HEK293 (cell line): Measurements from ENCODE around the gene STK36.

ENCODE experiments used
- CTCF ChIA-PET: fragments of 350-600 bp; formaldehyde crosslinking; extraction: SDS; loops from one replicate; lab custom pipeline; 2021; ENCODE audit warnings: antibody characterized with exemption; lab: Yijun Ruan, JAX
- POLR2A ChIA-PET: fragments of 300-600 bp; formaldehyde crosslinking; extraction: SDS; loops from one replicate; lab custom pipeline; 2020; ENCODE audit warnings: antibody characterized with exemption, inconsistent platforms; lab: Yijun Ruan, JAX
- H3K27ac ChIP-seq: fragments of 200-500 bp; sonication (Bioruptor generic); 2 replicates; pipeline ENCODE4 v1.5.1; 2014; ENCODE audit warnings: low read depth, low read length, control low read depth, inconsistent platforms; ENCODE audit errors: extremely low read depth
- H3K36me3 ChIP-seq, 2 experiments: fragments of 200-500 bp in 1 of 2; sonication (Bioruptor generic) in 1 of 2; 1 replicate in 1 of 2; 2 replicates in 1 of 2; pipeline ENCODE4 v1.5.1; 2014 to 2017; ENCODE audit warnings: inconsistent platforms in 2 of 2, low read length in 2 of 2; ENCODE audit not compliant: control insufficient read depth in 2 of 2, insufficient read depth in 1 of 2
- H3K4me1 ChIP-seq: fragments of 200-500 bp; sonication (Bioruptor generic); 2 replicates; pipeline ENCODE4 v1.5.1; 2014; ENCODE audit warnings: mild to moderate bottlenecking, low read length, inconsistent platforms; ENCODE audit not compliant: control insufficient read depth, insufficient read depth
- H3K4me3 ChIP-seq: 2 replicates; pipeline ENCODE4 v1.5.1; 2011; ENCODE audit warnings: low read depth, mild to moderate bottlenecking, control low read depth, low read length, moderate library complexity
- H3K9me3 ChIP-seq: fragments of 200-500 bp; sonication (Bioruptor generic); 2 replicates; pipeline ENCODE4 v1.5.1; 2014; ENCODE audit warnings: low read depth, low read length, inconsistent platforms; ENCODE audit not compliant: control insufficient read depth, insufficient read depth
- KLF10 ChIP-seq: fragments of 450-650 bp; IDR thresholded peaks from 2 replicates; pipeline ENCODE4 v1.5.1; 2018; ENCODE audit warnings: missing biosample characterization, mild to moderate bottlenecking, missing genetic modification characterization
- KLF7 ChIP-seq: fragments of 450-650 bp; formaldehyde crosslinking; IDR thresholded peaks from 2 replicates; pipeline ENCODE4 v1.5.1; 2016; ENCODE audit warnings: missing biosample characterization, missing genetic modification characterization, borderline replicate concordance
- TCF7L2 ChIP-seq: IDR thresholded peaks from 2 replicates; pipeline ENCODE4 v1.6.1; 2011; ENCODE audit warnings: low read depth, mild to moderate bottlenecking, inconsistent platforms, low read length, moderate library complexity, borderline replicate concordance
- ZNF10 ChIP-seq: fragments of 450-650 bp; formaldehyde crosslinking; IDR thresholded peaks from 2 replicates; pipeline ENCODE4 v1.5.1; 2017; ENCODE audit warnings: missing biosample characterization, missing genetic modification characterization
- ZNF169 ChIP-seq: fragments of 450-650 bp; formaldehyde crosslinking; IDR thresholded peaks from 2 replicates; pipeline ENCODE4 v1.5.1; 2016; ENCODE audit warnings: missing biosample characterization, missing genetic modification characterization
- ZNF248 ChIP-seq: fragments of 450-650 bp; formaldehyde crosslinking; IDR thresholded peaks from 2 replicates; pipeline ENCODE4 v1.5.1; 2017; ENCODE audit warnings: missing biosample characterization, missing genetic modification characterization
- ZNF341 ChIP-seq: fragments of 450-650 bp; formaldehyde crosslinking; IDR thresholded peaks from 2 replicates; pipeline ENCODE4; 2016; ENCODE audit warnings: low read depth, missing biosample characterization, missing genetic modification characterization
- ZNF510 ChIP-seq: fragments of 450-650 bp; formaldehyde crosslinking; IDR thresholded peaks from 2 replicates; pipeline ENCODE4 v1.5.1; 2018; ENCODE audit warnings: mild to moderate bottlenecking, missing genetic modification characterization, missing biosample characterization; ENCODE audit not compliant: insufficient replicate concordance
- ZNF610 ChIP-seq: fragments of 450-650 bp; formaldehyde crosslinking; IDR thresholded peaks from 2 replicates; pipeline ENCODE4 v1.5.1; 2016; ENCODE audit warnings: missing biosample characterization, missing genetic modification characterization, borderline replicate concordance
- ZNF624 ChIP-seq: fragments of 450-650 bp; formaldehyde crosslinking; IDR thresholded peaks from 2 replicates; pipeline ENCODE4 v1.5.1; 2017; ENCODE audit warnings: missing biosample characterization, missing genetic modification characterization
- ZNF670 ChIP-seq: fragments of 450-650 bp; formaldehyde crosslinking; IDR thresholded peaks from 2 replicates; pipeline ENCODE4 v1.5.1; 2016; ENCODE audit warnings: missing biosample characterization, missing genetic modification characterization, low read depth
- ZNF792 ChIP-seq: fragments of 450-650 bp; formaldehyde crosslinking; IDR thresholded peaks from 2 replicates; pipeline ENCODE4 v1.5.1; 2016; ENCODE audit warnings: missing biosample characterization, missing genetic modification characterization
- ZSCAN30 ChIP-seq: fragments of 450-650 bp; IDR thresholded peaks from 2 replicates; pipeline ENCODE4 v1.5.1; 2018; ENCODE audit warnings: missing biosample characterization, mild to moderate bottlenecking, missing genetic modification characterization, moderate library complexity
- TF ChIP-seq, protein P1 (sequence below): fragments of 450-650 bp; formaldehyde crosslinking; IDR thresholded peaks from 2 replicates; pipeline ENCODE4 v1.5.1; 2016; ENCODE audit warnings: missing biosample characterization, missing genetic modification characterization, borderline replicate concordance
- TF ChIP-seq, protein P2 (sequence below): fragments of 450-650 bp; formaldehyde crosslinking; IDR thresholded peaks from 2 replicates; pipeline ENCODE4 v1.5.1; 2016; ENCODE audit warnings: missing biosample characterization, missing genetic modification characterization
- TF ChIP-seq, protein P3 (sequence below): fragments of 450-650 bp; formaldehyde crosslinking; IDR thresholded peaks from 2 replicates; pipeline ENCODE4; 2016; ENCODE audit warnings: missing biosample characterization, missing genetic modification characterization
- TF ChIP-seq, protein P4 (sequence below): IDR thresholded peaks from 2 replicates; pipeline ENCODE4 v1.6.1; 2011; ENCODE audit warnings: mild to moderate bottlenecking, low read depth, low read length, borderline replicate concordance
- TF ChIP-seq, protein P5 (sequence below): fragments of 450-650 bp; formaldehyde crosslinking; IDR thresholded peaks from 2 replicates; pipeline ENCODE4 v1.5.1; 2016; ENCODE audit warnings: missing biosample characterization, missing genetic modification characterization, borderline replicate concordance

STK36 gene

DNA sequence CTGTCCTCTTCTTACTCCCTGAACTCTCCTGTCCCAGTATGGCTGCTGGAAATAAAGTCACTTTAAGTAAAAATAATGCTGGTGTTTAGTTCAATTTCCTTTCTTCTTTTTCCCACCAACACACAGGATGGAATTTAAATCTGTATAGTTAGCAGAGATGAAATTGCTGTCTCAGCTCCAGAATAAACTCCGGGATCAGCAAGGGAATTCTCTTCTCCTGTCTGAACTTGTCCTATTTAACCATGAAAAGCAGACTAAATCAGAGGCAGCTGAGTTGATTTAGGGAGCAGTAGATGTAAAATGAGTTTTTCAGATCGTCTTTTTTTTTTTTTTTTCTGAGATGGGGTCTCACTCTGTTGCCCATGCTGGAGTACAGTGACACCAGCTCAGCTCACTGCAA, 64.6 kb downstream of the STK36 start (continued):
- TF ChIP-seq, protein P1, sequence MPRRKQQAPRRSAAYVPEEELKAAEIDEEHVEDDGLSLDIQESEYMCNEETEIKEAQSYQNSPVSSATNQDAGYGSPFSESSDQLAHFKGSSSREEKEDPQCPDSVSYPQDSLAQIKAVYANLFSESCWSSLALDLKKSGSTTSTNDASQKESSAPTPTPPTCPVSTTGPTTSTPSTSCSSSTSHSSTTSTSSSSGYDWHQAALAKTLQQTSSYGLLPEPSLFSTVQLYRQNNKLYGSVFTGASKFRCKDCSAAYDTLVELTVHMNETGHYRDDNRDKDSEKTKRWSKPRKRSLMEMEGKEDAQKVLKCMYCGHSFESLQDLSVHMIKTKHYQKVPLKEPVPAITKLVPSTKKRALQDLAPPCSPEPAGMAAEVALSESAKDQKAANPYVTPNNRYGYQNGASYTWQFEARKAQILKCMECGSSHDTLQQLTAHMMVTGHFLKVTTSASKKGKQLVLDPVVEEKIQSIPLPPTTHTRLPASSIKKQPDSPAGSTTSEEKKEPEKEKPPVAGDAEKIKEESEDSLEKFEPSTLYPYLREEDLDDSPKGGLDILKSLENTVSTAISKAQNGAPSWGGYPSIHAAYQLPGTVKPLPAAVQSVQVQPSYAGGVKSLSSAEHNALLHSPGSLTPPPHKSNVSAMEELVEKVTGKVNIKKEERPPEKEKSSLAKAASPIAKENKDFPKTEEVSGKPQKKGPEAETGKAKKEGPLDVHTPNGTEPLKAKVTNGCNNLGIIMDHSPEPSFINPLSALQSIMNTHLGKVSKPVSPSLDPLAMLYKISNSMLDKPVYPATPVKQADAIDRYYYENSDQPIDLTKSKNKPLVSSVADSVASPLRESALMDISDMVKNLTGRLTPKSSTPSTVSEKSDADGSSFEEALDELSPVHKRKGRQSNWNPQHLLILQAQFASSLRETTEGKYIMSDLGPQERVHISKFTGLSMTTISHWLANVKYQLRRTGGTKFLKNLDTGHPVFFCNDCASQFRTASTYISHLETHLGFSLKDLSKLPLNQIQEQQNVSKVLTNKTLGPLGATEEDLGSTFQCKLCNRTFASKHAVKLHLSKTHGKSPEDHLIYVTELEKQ (tag by site-specific recombination): no peak
- TF ChIP-seq KLF7 (tag by site-specific recombination) (no peak), ZNF169 (tag by site-specific recombination) (no peak)

DNA sequence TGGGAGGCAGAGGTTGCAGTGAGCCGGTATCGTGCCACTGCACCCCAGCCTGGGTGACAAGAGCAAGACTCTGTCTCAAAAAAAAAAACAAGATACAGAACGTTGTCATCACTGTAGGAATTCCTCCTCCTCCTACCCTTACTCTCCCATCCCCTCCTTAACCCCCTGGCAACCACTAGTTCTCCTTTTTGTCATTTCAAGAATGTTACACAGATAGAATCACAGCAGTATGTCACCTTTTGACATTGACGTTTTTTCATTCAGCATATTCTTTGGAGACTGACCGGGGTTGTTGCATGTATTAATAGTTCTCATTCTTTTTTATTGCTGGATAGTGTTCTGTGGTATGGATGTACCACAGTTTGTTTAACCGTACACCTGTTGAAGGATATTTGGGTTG, 71.2 kb downstream of the STK36 start:
- CTCF ChIA-PET: interaction anchor here (1.3 to 1.7 kb wide), 3 partner anchors 16 to 104 kb away, joined by 4 to 7 read pairs (median 5); no protein-coding TSS in a partner anchor
- no peaks in the 10 kb centered on the region for H3K9me3 ChIP-seq
- H3K36me3 ChIP-seq: peaks cover 32 to 90% of the 10 kb centered on the region in 2 experiments
- H3K4me3 ChIP-seq: no peak overlapping the region
- no peaks in the 10 kb centered on the region for H3K4me1 ChIP-seq
- H3K27ac ChIP-seq: no peak overlapping the region
- TF ChIP-seq, protein P2, sequence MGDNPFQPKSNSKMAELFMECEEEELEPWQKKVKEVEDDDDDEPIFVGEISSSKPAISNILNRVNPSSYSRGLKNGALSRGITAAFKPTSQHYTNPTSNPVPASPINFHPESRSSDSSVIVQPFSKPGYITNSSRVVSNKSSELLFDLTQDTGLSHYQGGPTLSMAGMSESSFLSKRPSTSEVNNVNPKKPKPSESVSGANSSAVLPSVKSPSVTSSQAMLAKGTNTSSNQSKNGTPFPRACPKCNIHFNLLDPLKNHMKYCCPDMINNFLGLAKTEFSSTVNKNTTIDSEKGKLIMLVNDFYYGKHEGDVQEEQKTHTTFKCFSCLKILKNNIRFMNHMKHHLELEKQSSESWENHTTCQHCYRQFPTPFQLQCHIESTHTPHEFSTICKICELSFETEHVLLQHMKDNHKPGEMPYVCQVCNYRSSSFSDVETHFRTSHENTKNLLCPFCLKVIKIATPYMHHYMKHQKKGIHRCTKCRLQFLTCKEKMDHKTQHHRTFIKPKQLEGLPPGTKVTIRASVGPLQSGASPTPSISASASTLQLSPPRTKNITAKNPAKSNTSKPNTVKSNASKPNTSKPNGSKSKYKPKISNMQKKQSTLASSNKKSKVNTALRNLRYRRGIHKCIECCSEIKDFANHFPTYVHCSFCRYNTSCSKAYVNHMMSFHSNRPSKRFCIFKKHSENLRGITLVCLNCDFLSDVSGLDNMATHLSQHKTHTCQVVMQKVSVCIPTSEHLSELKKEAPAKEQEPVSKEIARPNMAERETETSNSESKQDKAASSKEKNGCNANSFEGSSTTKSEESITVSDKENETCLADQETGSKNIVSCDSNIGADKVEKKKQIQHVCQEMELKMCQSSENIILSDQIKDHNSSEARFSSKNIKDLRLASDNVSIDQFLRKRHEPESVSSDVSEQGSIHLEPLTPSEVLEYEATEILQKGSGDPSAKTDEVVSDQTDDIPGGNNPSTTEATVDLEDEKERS (tag by site-specific recombination): no peak
- TF ChIP-seq, protein P3, sequence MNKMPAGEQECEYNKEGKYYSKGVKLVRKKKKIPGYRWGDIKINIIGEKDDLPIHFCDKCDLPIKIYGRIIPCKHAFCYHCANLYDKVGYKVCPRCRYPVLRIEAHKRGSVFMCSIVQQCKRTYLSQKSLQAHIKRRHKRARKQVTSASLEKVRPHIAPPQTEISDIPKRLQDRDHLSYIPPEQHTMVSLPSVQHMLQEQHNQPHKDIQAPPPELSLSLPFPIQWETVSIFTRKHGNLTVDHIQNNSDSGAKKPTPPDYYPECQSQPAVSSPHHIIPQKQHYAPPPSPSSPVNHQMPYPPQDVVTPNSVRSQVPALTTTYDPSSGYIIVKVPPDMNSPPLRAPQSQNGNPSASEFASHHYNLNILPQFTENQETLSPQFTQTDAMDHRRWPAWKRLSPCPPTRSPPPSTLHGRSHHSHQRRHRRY (tag by site-specific recombination): no peak
- TF ChIP-seq ZNF670 (tag by site-specific recombination) (no peak), ZSCAN30 (tag by site-specific recombination) (no peak), ZNF10 (tag by site-specific recombination) (no peak), ZNF248 (tag by site-specific recombination) (no peak), ZNF792 (no peak), ZNF624 (tag by site-specific recombination) (no peak), KLF10 (tag by site-specific recombination) (no peak), TCF7L2 (no peak), ZNF510 (tag by site-specific recombination) (no peak), ZNF341 (no peak), ZNF610 (tag by site-specific recombination) (no peak)
- TF ChIP-seq, protein P4, sequence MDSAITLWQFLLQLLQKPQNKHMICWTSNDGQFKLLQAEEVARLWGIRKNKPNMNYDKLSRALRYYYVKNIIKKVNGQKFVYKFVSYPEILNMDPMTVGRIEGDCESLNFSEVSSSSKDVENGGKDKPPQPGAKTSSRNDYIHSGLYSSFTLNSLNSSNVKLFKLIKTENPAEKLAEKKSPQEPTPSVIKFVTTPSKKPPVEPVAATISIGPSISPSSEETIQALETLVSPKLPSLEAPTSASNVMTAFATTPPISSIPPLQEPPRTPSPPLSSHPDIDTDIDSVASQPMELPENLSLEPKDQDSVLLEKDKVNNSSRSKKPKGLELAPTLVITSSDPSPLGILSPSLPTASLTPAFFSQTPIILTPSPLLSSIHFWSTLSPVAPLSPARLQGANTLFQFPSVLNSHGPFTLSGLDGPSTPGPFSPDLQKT: no peak
- TF ChIP-seq, protein P5, sequence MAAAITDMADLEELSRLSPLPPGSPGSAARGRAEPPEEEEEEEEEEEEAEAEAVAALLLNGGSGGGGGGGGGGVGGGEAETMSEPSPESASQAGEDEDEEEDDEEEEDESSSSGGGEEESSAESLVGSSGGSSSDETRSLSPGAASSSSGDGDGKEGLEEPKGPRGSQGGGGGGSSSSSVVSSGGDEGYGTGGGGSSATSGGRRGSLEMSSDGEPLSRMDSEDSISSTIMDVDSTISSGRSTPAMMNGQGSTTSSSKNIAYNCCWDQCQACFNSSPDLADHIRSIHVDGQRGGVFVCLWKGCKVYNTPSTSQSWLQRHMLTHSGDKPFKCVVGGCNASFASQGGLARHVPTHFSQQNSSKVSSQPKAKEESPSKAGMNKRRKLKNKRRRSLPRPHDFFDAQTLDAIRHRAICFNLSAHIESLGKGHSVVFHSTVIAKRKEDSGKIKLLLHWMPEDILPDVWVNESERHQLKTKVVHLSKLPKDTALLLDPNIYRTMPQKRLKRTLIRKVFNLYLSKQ (tag by site-specific recombination): no peak
- TF ChIP-seq, all 188 proteins: peak for 0
- POLR2A ChIA-PET: no interaction called here
